ENCODE data around the gene ARHGEF2. TPM values are rescaled to one million over a fixed set of nuclear protein-coding genes. Genes with fewer than 3 reads are reported as not detected.
A peak's percentile ranks its signal among the peaks of the same experiment; 100 is the strongest.

The ARHGEF2 gene
- total RNA-seq: 127 and 243 TPM in 2 replicates

GRCh38 chr1:155978325-155978972, at the start of gene ARHGEF2:
Gene ARHGEF2 (minus strand): TSS chr1:155978547. CDS start chr1:155978427, 120 bp downstream.

GRCh38 chr1:156020293-156021092, 42.1 kb upstream of the ARHGEF2 start, which contains the start of gene SSR2:
Gene SSR2 (minus strand): TSS chr1:156020951. CDS start chr1:156020167, 784 bp downstream.

GRCh38 chr1:155940993-155941844, 37.1 kb downstream of the ARHGEF2 start, which contains the start of gene RXFP4:
Gene RXFP4 (plus strand): TSS chr1:155941638. CDS start chr1:155941710, 72 bp downstream.

GRCh38 chr1:155934097-155934935, 44.0 kb downstream of the ARHGEF2 start, which contains the start of gene KHDC4:
Gene KHDC4 (minus strand): TSS chr1:155934413. CDS start chr1:155934373, 40 bp downstream.

GRCh38 chr1:155911156-155912055, 66.9 kb downstream of the ARHGEF2 start, which contains the start of gene RIT1:
Gene RIT1 (minus strand): TSS chr1:155911349. CDS start chr1:155910761, 588 bp downstream.

Small RNAs within 50 kb of the gene (small RNA-seq; reads per million reads assigned to genes)
- 0.23 reads per million for gene MIR6738 (ENCODE audit: low replicate concordance)
- not detected for gene SCARNA4 (ENCODE audit: low replicate concordance)
- gene SNORA80E (ENCODE audit: low replicate concordance): 173 reads per million, percentile 99 among the genes with 10 or more reads in this experiment

Other genes starting within 250 kb of the ARHGEF2 start
- 32.8 and 48.4 TPM in 2 replicates for gene GON4L, start 121.3 kb downstream of the ARHGEF2 start, total RNA-seq
- 15.8 and 29.3 TPM in 2 replicates for gene SYT11, start 119.0 kb downstream of the ARHGEF2 start, total RNA-seq
- gene RIT1, start 67.2 kb downstream of the ARHGEF2 start, total RNA-seq: 33.9 and 36.2 TPM in 2 replicates
- gene KHDC4, start 44.1 kb downstream of the ARHGEF2 start, total RNA-seq: 26.3 and 43.5 TPM in 2 replicates
- not detected in 2 replicates for gene RXFP4, start 36.9 kb downstream of the ARHGEF2 start, total RNA-seq
- gene SSR2, start 42.4 kb upstream of the ARHGEF2 start, total RNA-seq: 525 and 1,330 TPM in 2 replicates
- gene UBQLN4, start 75.3 kb upstream of the ARHGEF2 start, total RNA-seq: 18.4 and 27.2 TPM in 2 replicates
- gene LAMTOR2, start 76.2 kb upstream of the ARHGEF2 start, total RNA-seq: 23.4 and 35.2 TPM in 2 replicates
- not detected in 2 replicates for gene RAB25, start 82.6 kb upstream of the ARHGEF2 start, total RNA-seq
- gene MEX3A, start 103.9 kb upstream of the ARHGEF2 start, total RNA-seq: 0.22 and 2.3 TPM in 2 replicates
- gene LMNA, start 136.2 kb upstream of the ARHGEF2 start, total RNA-seq: 571 and 1,162 TPM in 2 replicates
- gene SEMA4A, start 175.0 kb upstream of the ARHGEF2 start, total RNA-seq: 0.43 and 0.44 TPM in 2 replicates
- 17.3 and 18.6 TPM in 2 replicates for gene SLC25A44, start 215.6 kb upstream of the ARHGEF2 start, total RNA-seq
- 36.5 and 39.2 TPM in 2 replicates for gene PMF1, start 234.5 kb upstream of the ARHGEF2 start, total RNA-seq

All from placental pericyte (primary cell).